Smooth muscle cell (in vitro differentiated cells): ENCODE measurements around the gene RXRB. TPM values are rescaled to one million over a fixed set of nuclear protein-coding genes. Genes with fewer than 3 reads are reported as not detected.

Experiments
- DNase-seq: peaks from one replicate; lab custom pipeline; 2025; ENCODE audit not compliant: unreplicated experiment; lab: John Stamatoyannopoulos, UW
- H2AFZ ChIP-seq: fragments of 200-600 bp; sonication (generic); 2 replicates; pipeline ENCODE4 v1.6.0; 2016; ENCODE audit warnings: antibody characterized with exemption, low read depth, mild to moderate bottlenecking
- H3F3A ChIP-seq: fragments of 200-600 bp; sonication (generic); 2 replicates; pipeline ENCODE4 v1.6.0; 2017; ENCODE audit warnings: antibody characterized with exemption, low read depth
- H3K27ac ChIP-seq: fragments of 200-600 bp; sonication (generic); 2 replicates; pipeline ENCODE4 v1.5.1; 2016; ENCODE audit warnings: low read depth, mild to moderate bottlenecking
- H3K27me3 ChIP-seq: fragments of 200-600 bp; sonication (generic); 2 replicates; pipeline ENCODE4 v1.6.1; 2016; ENCODE audit warnings: low read depth, mild to moderate bottlenecking
- H3K36me3 ChIP-seq: fragments of 200-600 bp; sonication (generic); 2 replicates; pipeline ENCODE4 v1.5.1; 2016; ENCODE audit warnings: low read depth
- H3K4me1 ChIP-seq: fragments of 200-600 bp; sonication (generic); 2 replicates; pipeline ENCODE4 v1.5.1; 2016; ENCODE audit warnings: low read depth
- H3K4me2 ChIP-seq: fragments of 200-600 bp; sonication (generic); 2 replicates; pipeline ENCODE4 v1.6.0; 2016; ENCODE audit warnings: mild to moderate bottlenecking
- H3K4me3 ChIP-seq: fragments of 200-600 bp; sonication (generic); 2 replicates; pipeline ENCODE4 v1.5.1; 2016; ENCODE audit warnings: mild to moderate bottlenecking
- H3K79me2 ChIP-seq: fragments of 200-600 bp; sonication (generic); 2 replicates; pipeline ENCODE4 v1.6.0; 2016; ENCODE audit warnings: low read depth, mild to moderate bottlenecking
- H3K9ac ChIP-seq: fragments of 200-600 bp; sonication (generic); 2 replicates; pipeline ENCODE4 v1.6.0; 2016; ENCODE audit warnings: low read depth
- H3K9me3 ChIP-seq: fragments of 200-600 bp; sonication (generic); replicated peaks from 2 replicates; pipeline ENCODE4 v1.5.1; 2016; ENCODE audit warnings: low read depth
- H4K20me1 ChIP-seq: fragments of 200-600 bp; sonication (generic); 2 replicates; pipeline ENCODE4 v1.6.0; 2016; ENCODE audit warnings: low read depth
- CTCF ChIP-seq: fragments of 200-600 bp; sonication (generic); IDR thresholded peaks from 2 replicates; pipeline ENCODE4 v1.5.1; 2017; ENCODE audit warnings: borderline replicate concordance, mild to moderate bottlenecking, antibody characterized with exemption; ENCODE audit not compliant: insufficient read depth, poor library complexity, severe bottlenecking
- WGBS: methylation state at CpG from one replicate; pipeline ENCODE4 v1.1.7; 2016; ENCODE audit warnings: low lambda C conversion rate; 5-methylcytosine and 5-hydroxymethylcytosine counted together
- polyA plus RNA-seq: library from polyadenylated mRNA; unstranded; fragments of >200 nt; fragmentation: Nextera tagmentation; extraction: Ambion mirVana; gene quantifications from 2 replicates; pipeline ENCODE4 v1.2.1, GENCODE V29; 2016
- total RNA-seq: library from RNA; depleted of rRNA; stranded (reverse); fragments of >200 nt; gene quantifications from 2 replicates; pipeline ENCODE4 v1.2.3, GENCODE V29; 2014

Gene RXRB
- total and polyA plus RNA-seq, 2 experiments from 2014 or later: 25.7 to 28.2 TPM

GRCh38 chr6:33206027-33206863, 5.8 kb upstream of the RXRB start:
- peaks cover 18% of the 10 kb centered on the region for H3F3A ChIP-seq
- H3K9me3 ChIP-seq: no peaks in the 10 kb centered on the region
- 60% methylated on average over 3 of the region's 3 CpGs for WGBS
- peaks cover 29% of the 10 kb centered on the region for H3K79me2 ChIP-seq
- peak overlapping the region; percentile 94 for H3K27ac ChIP-seq
- peaks cover 6% of the 10 kb centered on the region for H3K36me3 ChIP-seq
- no peak for DNase-seq
- H3K4me3 ChIP-seq: no peak overlapping the region
- H3K4me1 ChIP-seq: peaks cover 42% of the 10 kb centered on the region
- TF ChIP-seq CTCF: no peak
- peak overlapping the region; percentile 70 for H3K9ac ChIP-seq
- H3K27me3 ChIP-seq: no peaks in the 10 kb centered on the region
- peaks cover 34% of the 10 kb centered on the region for H4K20me1 ChIP-seq
- H2AFZ ChIP-seq: no peak overlapping the region
- H3K4me2 ChIP-seq: peak overlapping the region; percentile 95

DNA sequence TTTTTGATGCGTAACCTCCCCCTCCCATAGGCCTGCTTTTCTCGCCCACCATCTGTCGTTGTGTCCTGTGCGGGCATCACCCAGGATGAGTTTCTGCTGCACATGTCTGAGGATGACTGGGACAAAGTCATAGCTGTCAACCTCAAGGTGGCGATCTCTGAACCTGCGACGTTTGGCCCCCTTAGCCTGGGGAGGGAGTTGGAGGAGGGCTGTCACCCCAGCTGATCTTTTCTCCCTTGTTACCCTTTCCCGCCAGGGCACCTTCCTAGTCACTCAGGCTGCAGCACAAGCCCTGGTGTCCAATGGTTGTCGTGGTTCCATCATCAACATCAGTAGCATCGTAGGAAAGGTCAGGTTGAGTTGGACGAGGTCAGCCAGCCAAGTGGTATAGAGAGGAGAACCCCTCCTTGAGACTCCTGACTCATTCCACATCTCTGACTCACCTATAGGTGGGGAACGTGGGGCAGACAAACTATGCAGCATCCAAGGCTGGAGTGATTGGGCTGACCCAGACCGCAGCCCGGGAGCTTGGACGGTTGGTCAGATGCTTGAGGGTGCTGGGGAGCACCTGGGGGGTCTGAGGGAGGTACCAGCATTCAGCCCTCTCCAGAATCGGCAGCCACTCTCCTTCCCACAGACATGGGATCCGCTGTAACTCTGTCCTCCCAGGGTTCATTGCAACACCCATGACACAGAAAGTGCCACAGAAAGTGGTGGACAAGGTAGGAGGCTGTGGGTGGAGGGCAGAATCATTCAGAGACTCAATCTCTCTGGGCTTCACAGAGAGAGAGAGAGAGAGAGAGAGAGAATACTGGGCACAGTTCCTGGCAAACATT, 4.9 kb upstream of the RXRB start:
- Histone ChIP-seq H3K27me3 (no peaks in the 10 kb centered on the region), H3K4me3 (peak overlapping the region; percentile 88), H3K9ac (peak overlapping the region; percentile 89), H3K4me2 (peak overlapping the region; percentile 100), H2AFZ (no peak overlapping the region), H3K9me3 (no peaks in the 10 kb centered on the region), H3F3A (peaks cover 18% of the 10 kb centered on the region), H3K36me3 (peaks cover 6% of the 10 kb centered on the region), H3K4me1 (peaks cover 42% of the 10 kb centered on the region), H4K20me1 (peaks cover 34% of the 10 kb centered on the region), H3K27ac (peak overlapping the region; percentile 94), H3K79me2 (peaks cover 34% of the 10 kb centered on the region)
- 23% methylated on average over 17 of the region's 17 CpGs for WGBS
- TF ChIP-seq CTCF: peak; percentile 10
- DNase-seq: no peak

GRCh38 chr6:33204415-33205190, 4.1 kb upstream of the RXRB start, which contains the start of gene HSD17B8:
TSS of gene HSD17B8 (plus strand) at chr6:33204655. CDS start at chr6:33204669, 14 bp downstream.
- Histone ChIP-seq H3K27ac (peak within 1 kb of the TSS; percentile 98), H3K27me3 (no peaks in the 10 kb centered on the region), H3K36me3 (peaks cover 6% of the 10 kb centered on the region), H4K20me1 (peaks cover 37% of the 10 kb centered on the region), H3F3A (peaks cover 19% of the 10 kb centered on the region), H2AFZ (no peak within 1 kb of the TSS), H3K9ac (peak within 1 kb of the TSS; percentile 89), H3K79me2 (peaks cover 38% of the 10 kb centered on the region), H3K4me3 (peak within 1 kb of the TSS; percentile 88), H3K4me2 (peak within 1 kb of the TSS; percentile 100), H3K9me3 (no peaks in the 10 kb centered on the region), H3K4me1 (peaks cover 43% of the 10 kb centered on the region)
- DNase-seq: peak; percentile 74
- TF ChIP-seq CTCF: no peak
- 5% methylated on average over 45 of the region's 48 CpGs for WGBS
